ENCODE results near the gene ADH1B.

- TF ChIP-seq CTCF (optimal IDR thresholded peaks at IDR 0.05 in 1 of 3, IDR thresholded peaks at IDR 0.05 in 1 of 3, conservative IDR thresholded peaks at IDR 0.05 in 1 of 3; ENCODE audit: extremely low read depth in 1 of 3, insufficient read depth in 2 of 3, low read length in 3 of 3) = no peak
- TF ChIP-seq EZH2 (IDR thresholded peaks at IDR 0.05; ENCODE audit: low read length) = no peak
Measured at GRCh38 chr4:99275885-99276284, 45.3 kb downstream of the ADH1B start.

Data from keratinocyte (primary cell).